Measurements from ENCODE around the gene HBP1.
A peak's percentile ranks its signal among the peaks of the same experiment; 100 is the strongest.

The HBP1 gene

GRCh38 chr7:107168233-107169119, at the start of gene HBP1:
TSS of gene HBP1 (plus strand) at chr7:107169003. CDS start at chr7:107179894, 10,891 bp downstream.
- peak within 1 kb of the TSS; percentile 100 for H3K27ac Mint-ChIP-seq
- no peak for TF ChIP-seq CTCF (IDR thresholded peaks at IDR 0.05)
- peak; percentile 96 for DNase-seq
- H3K9me3 Mint-ChIP-seq: no peaks in the 10 kb centered on the region
- peak within 1 kb of the TSS; percentile 92 for H3K4me3 Mint-ChIP-seq
- H3K4me1 Mint-ChIP-seq: peaks cover 44% of the 10 kb centered on the region
- peaks cover 5% of the 10 kb centered on the region for H3K36me3 Mint-ChIP-seq (ENCODE audit: low read depth)
- H3K27me3 Mint-ChIP-seq (ENCODE audit: low read depth, poor library complexity): no peaks in the 10 kb centered on the region

- no peak for TF ChIP-seq CTCF (IDR thresholded peaks at IDR 0.05)
- Mint-ChIP-seq H3K9me3 (no peaks in the 10 kb centered on the region), H3K27me3 (ENCODE audit: low read depth, poor library complexity) (no peaks in the 10 kb centered on the region), H3K27ac (no peak overlapping the region), H3K4me3 (no peak overlapping the region), H3K36me3 (ENCODE audit: low read depth) (no peaks in the 10 kb centered on the region), H3K4me1 (peaks cover 6% of the 10 kb centered on the region)
- DNase-seq: no peak
Observed at GRCh38 chr7:107119376-107120105, 49.3 kb upstream of the HBP1 start.

GRCh38 chr7:107122486-107122911, 46.3 kb upstream of the HBP1 start:
- H3K36me3 Mint-ChIP-seq (ENCODE audit: low read depth): no peaks in the 10 kb centered on the region
- TF ChIP-seq CTCF (IDR thresholded peaks at IDR 0.05): no peak
- no peak overlapping the region for H3K27ac Mint-ChIP-seq
- DNase-seq: no peak
- H3K4me1 Mint-ChIP-seq: peaks cover 6% of the 10 kb centered on the region
- no peaks in the 10 kb centered on the region for H3K27me3 Mint-ChIP-seq (ENCODE audit: low read depth, poor library complexity)
- no peaks in the 10 kb centered on the region for H3K9me3 Mint-ChIP-seq
- no peak overlapping the region for H3K4me3 Mint-ChIP-seq

- no peaks in the 10 kb centered on the region for H3K9me3 Mint-ChIP-seq
- H3K36me3 Mint-ChIP-seq (ENCODE audit: low read depth): no peaks in the 10 kb centered on the region
- DNase-seq: no peak
- no peak overlapping the region for H3K4me3 Mint-ChIP-seq
- H3K27me3 Mint-ChIP-seq (ENCODE audit: low read depth, poor library complexity): no peaks in the 10 kb centered on the region
- H3K4me1 Mint-ChIP-seq: peaks cover 6% of the 10 kb centered on the region
- no peak for TF ChIP-seq CTCF (IDR thresholded peaks at IDR 0.05)
- no peak overlapping the region for H3K27ac Mint-ChIP-seq
Observed at GRCh38 chr7:107123392-107123791, 45.4 kb upstream of the HBP1 start.

GRCh38 chr7:107125475-107125874, 43.3 kb upstream of the HBP1 start:
- DNase-seq: no peak
- H3K27ac Mint-ChIP-seq: no peak overlapping the region
- H3K9me3 Mint-ChIP-seq: no peaks in the 10 kb centered on the region
- H3K4me1 Mint-ChIP-seq: peaks cover under 1% of the 10 kb centered on the region
- no peak for TF ChIP-seq CTCF (IDR thresholded peaks at IDR 0.05)
- no peaks in the 10 kb centered on the region for H3K36me3 Mint-ChIP-seq (ENCODE audit: low read depth)
- no peaks in the 10 kb centered on the region for H3K27me3 Mint-ChIP-seq (ENCODE audit: low read depth, poor library complexity)
- H3K4me3 Mint-ChIP-seq: no peak overlapping the region

Measured in nephron progenitor cell (in vitro differentiated cells).